Measurements from ENCODE around the gene PDE11A. TPM values are rescaled to one million over a fixed set of nuclear protein-coding genes. Genes with fewer than 3 reads are reported as not detected.

The PDE11A gene
- total RNA-seq, 1 donor from 2014 or later, result 0.27 TPM

- Mint-ChIP-seq H3K27ac (ENCODE audit: unreplicated experiment) (no peak overlapping the region), H3K4me1 (ENCODE audit: low read depth, unreplicated experiment) (peaks cover 10% of the 10 kb centered on the region), H3K9me3 (ENCODE audit: unreplicated experiment) (peaks cover 1% of the 10 kb centered on the region), H3K4me3 (ENCODE audit: unreplicated experiment) (no peak overlapping the region), H3K36me3 (ENCODE audit: unreplicated experiment) (peaks cover 2% of the 10 kb centered on the region), H3K27me3 (ENCODE audit: unreplicated experiment) (peaks cover 3% of the 10 kb centered on the region)
- no peak for DNase-seq
- no peak for TF ChIP-seq CTCF (IDR thresholded peaks at IDR 0.05; ENCODE audit: partially characterized antibody, unreplicated experiment)
Measured at GRCh38 chr2:177658309-177658708, 414.3 kb downstream of the PDE11A start.

- Mint-ChIP-seq H3K36me3 (ENCODE audit: unreplicated experiment) (peaks cover 4% of the 10 kb centered on the region), H3K27ac (ENCODE audit: unreplicated experiment) (no peak overlapping the region), H3K27me3 (ENCODE audit: unreplicated experiment) (peaks cover 3% of the 10 kb centered on the region), H3K4me1 (ENCODE audit: low read depth, unreplicated experiment) (peaks cover 4% of the 10 kb centered on the region), H3K4me3 (ENCODE audit: unreplicated experiment) (peak overlapping the region; percentile 14), H3K9me3 (ENCODE audit: unreplicated experiment) (no peaks in the 10 kb centered on the region)
- DNase-seq, result no peak
- TF ChIP-seq CTCF (IDR thresholded peaks at IDR 0.05; ENCODE audit: partially characterized antibody, unreplicated experiment), result no peak
Measured at GRCh38 chr2:177651833-177652232, 420.7 kb downstream of the PDE11A start.

GRCh38 chr2:177649568-177650518 lies 422.7 kb downstream of the PDE11A start:
- no peaks in the 10 kb centered on the region for H3K9me3 Mint-ChIP-seq (ENCODE audit: unreplicated experiment)
- peaks cover 6% of the 10 kb centered on the region for H3K36me3 Mint-ChIP-seq (ENCODE audit: unreplicated experiment)
- no peak overlapping the region for H3K4me3 Mint-ChIP-seq (ENCODE audit: unreplicated experiment)
- DNase-seq, result no peak
- no peak overlapping the region for H3K27ac Mint-ChIP-seq (ENCODE audit: unreplicated experiment)
- TF ChIP-seq CTCF (IDR thresholded peaks at IDR 0.05; ENCODE audit: partially characterized antibody, unreplicated experiment), result no peak
- no peaks in the 10 kb centered on the region for H3K27me3 Mint-ChIP-seq (ENCODE audit: unreplicated experiment)
- H3K4me1 Mint-ChIP-seq (ENCODE audit: low read depth, unreplicated experiment), result peaks cover 4% of the 10 kb centered on the region

GRCh38 chr2:177646791-177647190 lies 425.8 kb downstream of the PDE11A start:
- Mint-ChIP-seq H3K9me3 (ENCODE audit: unreplicated experiment) (peaks cover 3% of the 10 kb centered on the region), H3K27me3 (ENCODE audit: unreplicated experiment) (peaks cover 4% of the 10 kb centered on the region), H3K36me3 (ENCODE audit: unreplicated experiment) (peaks cover 17% of the 10 kb centered on the region), H3K4me1 (ENCODE audit: low read depth, unreplicated experiment) (peaks cover 3% of the 10 kb centered on the region), H3K4me3 (ENCODE audit: unreplicated experiment) (no peak overlapping the region), H3K27ac (ENCODE audit: unreplicated experiment) (no peak overlapping the region)
- DNase-seq, result no peak
- no peak for TF ChIP-seq CTCF (IDR thresholded peaks at IDR 0.05; ENCODE audit: partially characterized antibody, unreplicated experiment)

GRCh38 chr2:177646241-177646640 lies 426.3 kb downstream of the PDE11A start:
- no peak for TF ChIP-seq CTCF (IDR thresholded peaks at IDR 0.05; ENCODE audit: partially characterized antibody, unreplicated experiment)
- Mint-ChIP-seq H3K27me3 (ENCODE audit: unreplicated experiment) (peaks cover 5% of the 10 kb centered on the region), H3K36me3 (ENCODE audit: unreplicated experiment) (peaks cover 17% of the 10 kb centered on the region), H3K9me3 (ENCODE audit: unreplicated experiment) (peaks cover 4% of the 10 kb centered on the region), H3K27ac (ENCODE audit: unreplicated experiment) (no peak overlapping the region), H3K4me1 (ENCODE audit: low read depth, unreplicated experiment) (peaks cover 5% of the 10 kb centered on the region), H3K4me3 (ENCODE audit: unreplicated experiment) (no peak overlapping the region)
- no peak for DNase-seq
